Measurements from ENCODE around the gene GSTM4. TPM values are rescaled to one million over a fixed set of nuclear protein-coding genes. Genes with fewer than 3 reads are reported as not detected.

GSTM4 gene
- polyA plus RNA-seq, 4 donors = 81.9 to 316 (median 206) TPM

- DNase-seq (no peak), FAIRE-seq (no peak)
- Histone ChIP-seq H3K4me3 (ENCODE audit: low read depth in 1 of 3, low read length in 3 of 3) (no peak overlapping the region), H3K27ac (ENCODE audit: low read depth in 1 of 3, low read length in 2 of 3) (no peak overlapping the region), H3K4me1 (ENCODE audit: control insufficient read depth in 3 of 3, insufficient read depth in 2 of 3, low read depth in 1 of 3, low read length in 2 of 3) (peaks cover 5 to 29% (median 5%) of the 10 kb centered on the region in 3 donors), H3K27me3 (ENCODE audit: control insufficient read depth in 3 of 3, insufficient read depth in 3 of 3, low read length in 3 of 3) (no peaks in the 10 kb centered on the region), H3K36me3 (ENCODE audit: control insufficient read depth in 3 of 3, insufficient read depth in 2 of 3, low read depth in 1 of 3, low read length in 3 of 3) (no peaks in the 10 kb centered on the region), H3K9me3 (ENCODE audit: control insufficient read depth in 2 of 2, insufficient read depth in 1 of 2, low read depth in 1 of 2, low read length in 1 of 2) (no peaks in the 10 kb centered on the region)
- 32 to 54% (median 46%) methylated on average over 6 of the region's 6 CpGs for WGBS, 3 donors
These were observed 16.1 kb upstream of the GSTM4 start for GRCh38 chr1:109639841-109640184.

GRCh38 chr1:109640285-109640865 is 15.5 kb upstream of the GSTM4 start:
- DNase-seq (peak; percentile 81), FAIRE-seq (no peak)
- Histone ChIP-seq H3K27ac (ENCODE audit: low read depth in 1 of 3, low read length in 2 of 3) (no peak overlapping the region), H3K9me3 (ENCODE audit: control insufficient read depth in 2 of 2, insufficient read depth in 1 of 2, low read depth in 1 of 2, low read length in 1 of 2) (no peaks in the 10 kb centered on the region), H3K36me3 (ENCODE audit: control insufficient read depth in 3 of 3, insufficient read depth in 2 of 3, low read depth in 1 of 3, low read length in 3 of 3) (no peaks in the 10 kb centered on the region), H3K4me1 (ENCODE audit: control insufficient read depth in 3 of 3, insufficient read depth in 2 of 3, low read depth in 1 of 3, low read length in 2 of 3) (peaks cover 5 to 29% (median 5%) of the 10 kb centered on the region in 3 donors), H3K27me3 (ENCODE audit: control insufficient read depth in 3 of 3, insufficient read depth in 3 of 3, low read length in 3 of 3) (no peaks in the 10 kb centered on the region), H3K4me3 (ENCODE audit: low read depth in 1 of 3, low read length in 3 of 3) (no peak overlapping the region)
- 44 to 48% (median 45%) methylated on average over 5 of the region's 5 CpGs for WGBS, 3 donors

GRCh38 chr1:109641078-109641740 is 14.7 kb upstream of the GSTM4 start:
- no peaks in the 10 kb centered on the region for H3K36me3 ChIP-seq (ENCODE audit: control insufficient read depth in 3 of 3, insufficient read depth in 2 of 3, low read depth in 1 of 3, low read length in 3 of 3)
- H3K4me3 ChIP-seq (ENCODE audit: low read depth in 1 of 3, low read length in 3 of 3) = no peak overlapping the region
- WGBS, 3 donors = 76 to 89% (median 82%) methylated on average over 2 of the region's 2 CpGs
- no peaks in the 10 kb centered on the region for H3K27me3 ChIP-seq (ENCODE audit: control insufficient read depth in 3 of 3, insufficient read depth in 3 of 3, low read length in 3 of 3)
- DNase-seq (no peak), FAIRE-seq (no peak)
- H3K27ac ChIP-seq (ENCODE audit: low read depth in 1 of 3, low read length in 2 of 3) = no peak overlapping the region
- H3K4me1 ChIP-seq (ENCODE audit: control insufficient read depth in 3 of 3, insufficient read depth in 2 of 3, low read depth in 1 of 3, low read length in 2 of 3) = peaks cover under 1 to 24% (median 3%) of the 10 kb centered on the region in 3 donors
- H3K9me3 ChIP-seq (ENCODE audit: control insufficient read depth in 2 of 2, insufficient read depth in 1 of 2, low read depth in 1 of 2, low read length in 1 of 2) = no peaks in the 10 kb centered on the region

- WGBS, 3 donors = 83 to 85% (median 84%) methylated on average over 2 of the region's 2 CpGs
- FAIRE-seq = no peak
- H3K27ac ChIP-seq (ENCODE audit: low read depth in 1 of 3, low read length in 2 of 3) = no peak overlapping the region
These were observed 14.0 kb upstream of the GSTM4 start for GRCh38 chr1:109641861-109642260.

GRCh38 chr1:109642626-109643025 is 13.3 kb upstream of the GSTM4 start:
- no peak for DNase-seq
- WGBS, 3 donors = 74% methylated on average over 3 of the region's 3 CpGs
- no peak for FAIRE-seq
- Histone ChIP-seq H3K27ac (ENCODE audit: low read depth in 1 of 3, low read length in 2 of 3) (no peak overlapping the region), H3K4me1 (ENCODE audit: control insufficient read depth in 3 of 3, insufficient read depth in 2 of 3, low read depth in 1 of 3, low read length in 2 of 3) (peaks cover 0 to 20% (median 0%) of the 10 kb centered on the region in 3 donors), H3K9me3 (ENCODE audit: control insufficient read depth in 2 of 2, insufficient read depth in 1 of 2, low read depth in 1 of 2, low read length in 1 of 2) (no peaks in the 10 kb centered on the region), H3K36me3 (ENCODE audit: control insufficient read depth in 3 of 3, insufficient read depth in 2 of 3, low read depth in 1 of 3, low read length in 3 of 3) (no peaks in the 10 kb centered on the region), H3K27me3 (ENCODE audit: control insufficient read depth in 3 of 3, insufficient read depth in 3 of 3, low read length in 3 of 3) (no peaks in the 10 kb centered on the region), H3K4me3 (ENCODE audit: low read depth in 1 of 3, low read length in 3 of 3) (no peak overlapping the region)

More at GRCh38 chr1:109641861-109642260, 14.0 kb upstream of the GSTM4 start:
- H3K36me3 ChIP-seq (ENCODE audit: control insufficient read depth in 3 of 3, insufficient read depth in 2 of 3, low read depth in 1 of 3, low read length in 3 of 3) = no peaks in the 10 kb centered on the region
- DNase-seq = no peak
- H3K27me3 ChIP-seq (ENCODE audit: control insufficient read depth in 3 of 3, insufficient read depth in 3 of 3, low read length in 3 of 3) = no peaks in the 10 kb centered on the region
- peaks cover 0 to 20% (median 0%) of the 10 kb centered on the region in 3 donors for H3K4me1 ChIP-seq (ENCODE audit: control insufficient read depth in 3 of 3, insufficient read depth in 2 of 3, low read depth in 1 of 3, low read length in 2 of 3)
- H3K4me3 ChIP-seq (ENCODE audit: low read depth in 1 of 3, low read length in 3 of 3) = no peak overlapping the region
- H3K9me3 ChIP-seq (ENCODE audit: control insufficient read depth in 2 of 2, insufficient read depth in 1 of 2, low read depth in 1 of 2, low read length in 1 of 2) = no peaks in the 10 kb centered on the region

- Histone ChIP-seq H3K4me1 (ENCODE audit: control insufficient read depth in 3 of 3, insufficient read depth in 2 of 3, low read depth in 1 of 3, low read length in 2 of 3) (peaks cover 0 to 18% (median 0%) of the 10 kb centered on the region in 3 donors), H3K27ac (ENCODE audit: low read depth in 1 of 3, low read length in 2 of 3) (no peak overlapping the region), H3K4me3 (ENCODE audit: low read depth in 1 of 3, low read length in 3 of 3) (no peak overlapping the region), H3K27me3 (ENCODE audit: control insufficient read depth in 3 of 3, insufficient read depth in 3 of 3, low read length in 3 of 3) (no peaks in the 10 kb centered on the region), H3K36me3 (ENCODE audit: control insufficient read depth in 3 of 3, insufficient read depth in 2 of 3, low read depth in 1 of 3, low read length in 3 of 3) (no peaks in the 10 kb centered on the region), H3K9me3 (ENCODE audit: control insufficient read depth in 2 of 2, insufficient read depth in 1 of 2, low read depth in 1 of 2, low read length in 1 of 2) (no peaks in the 10 kb centered on the region)
- no peak for FAIRE-seq
- WGBS, 3 donors = 25 to 38% (median 30%) methylated on average over 32 of the region's 32 CpGs
- peak; percentile 83 to 86 for DNase-seq
These were observed 12.3 kb upstream of the GSTM4 start for GRCh38 chr1:109643385-109644230.

GRCh38 chr1:109644670-109645069 is 11.2 kb upstream of the GSTM4 start:
- H3K27ac ChIP-seq (ENCODE audit: low read depth in 1 of 3, low read length in 2 of 3) = peak overlapping the region in 1 of 3 donors; percentile 13
- no peak overlapping the region for H3K4me3 ChIP-seq (ENCODE audit: low read depth in 1 of 3, low read length in 3 of 3)
- no peaks in the 10 kb centered on the region for H3K27me3 ChIP-seq (ENCODE audit: control insufficient read depth in 3 of 3, insufficient read depth in 3 of 3, low read length in 3 of 3)
- FAIRE-seq (no peak), DNase-seq (peak in 1 of 2 donors; percentile 59)
- H3K36me3 ChIP-seq (ENCODE audit: control insufficient read depth in 3 of 3, insufficient read depth in 2 of 3, low read depth in 1 of 3, low read length in 3 of 3) = no peaks in the 10 kb centered on the region
- 15 to 37% methylated on average over 10 of the region's 10 CpGs; no CpG with 5 or more reads in 1 of the 3 donors for WGBS, 3 donors
- H3K9me3 ChIP-seq (ENCODE audit: control insufficient read depth in 2 of 2, insufficient read depth in 1 of 2, low read depth in 1 of 2, low read length in 1 of 2) = no peaks in the 10 kb centered on the region
- peaks cover 0 to 9% (median 0%) of the 10 kb centered on the region in 3 donors for H3K4me1 ChIP-seq (ENCODE audit: control insufficient read depth in 3 of 3, insufficient read depth in 2 of 3, low read depth in 1 of 3, low read length in 2 of 3)

- FAIRE-seq (no peak), DNase-seq (no peak)
- Histone ChIP-seq H3K27ac (ENCODE audit: low read depth in 1 of 3, low read length in 2 of 3) (no peak overlapping the region), H3K9me3 (ENCODE audit: control insufficient read depth in 2 of 2, insufficient read depth in 1 of 2, low read depth in 1 of 2, low read length in 1 of 2) (no peaks in the 10 kb centered on the region), H3K36me3 (ENCODE audit: control insufficient read depth in 3 of 3, insufficient read depth in 2 of 3, low read depth in 1 of 3, low read length in 3 of 3) (no peaks in the 10 kb centered on the region), H3K4me1 (ENCODE audit: control insufficient read depth in 3 of 3, insufficient read depth in 2 of 3, low read depth in 1 of 3, low read length in 2 of 3) (peaks cover 0 to 22% (median 0%) of the 10 kb centered on the region in 3 donors), H3K27me3 (ENCODE audit: control insufficient read depth in 3 of 3, insufficient read depth in 3 of 3, low read length in 3 of 3) (no peaks in the 10 kb centered on the region), H3K4me3 (ENCODE audit: low read depth in 1 of 3, low read length in 3 of 3) (no peak overlapping the region)
- 68 to 93% (median 77%) methylated on average over 4 of the region's 4 CpGs for WGBS, 3 donors
These were observed 6.4 kb upstream of the GSTM4 start for GRCh38 chr1:109649491-109649914.
